ENCODE data around the gene NDUFA11.

The NDUFA11 gene

GRCh38 chr19:5918463-5919079 is 15.0 kb upstream of the NDUFA11 start:
- TF ChIP-seq, protein P1, sequence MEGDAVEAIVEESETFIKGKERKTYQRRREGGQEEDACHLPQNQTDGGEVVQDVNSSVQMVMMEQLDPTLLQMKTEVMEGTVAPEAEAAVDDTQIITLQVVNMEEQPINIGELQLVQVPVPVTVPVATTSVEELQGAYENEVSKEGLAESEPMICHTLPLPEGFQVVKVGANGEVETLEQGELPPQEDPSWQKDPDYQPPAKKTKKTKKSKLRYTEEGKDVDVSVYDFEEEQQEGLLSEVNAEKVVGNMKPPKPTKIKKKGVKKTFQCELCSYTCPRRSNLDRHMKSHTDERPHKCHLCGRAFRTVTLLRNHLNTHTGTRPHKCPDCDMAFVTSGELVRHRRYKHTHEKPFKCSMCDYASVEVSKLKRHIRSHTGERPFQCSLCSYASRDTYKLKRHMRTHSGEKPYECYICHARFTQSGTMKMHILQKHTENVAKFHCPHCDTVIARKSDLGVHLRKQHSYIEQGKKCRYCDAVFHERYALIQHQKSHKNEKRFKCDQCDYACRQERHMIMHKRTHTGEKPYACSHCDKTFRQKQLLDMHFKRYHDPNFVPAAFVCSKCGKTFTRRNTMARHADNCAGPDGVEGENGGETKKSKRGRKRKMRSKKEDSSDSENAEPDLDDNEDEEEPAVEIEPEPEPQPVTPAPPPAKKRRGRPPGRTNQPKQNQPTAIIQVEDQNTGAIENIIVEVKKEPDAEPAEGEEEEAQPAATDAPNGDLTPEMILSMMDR (IDR thresholded peaks at IDR 0.05; ENCODE audit: control extremely low read depth, extremely low read depth, low read depth, missing control alignments): no peak
- DNase-seq (ENCODE audit: extremely low spot score): no peak
- ChIA-PET CTCF (no interaction called here), POLR2A (no interaction called here)

DNA sequence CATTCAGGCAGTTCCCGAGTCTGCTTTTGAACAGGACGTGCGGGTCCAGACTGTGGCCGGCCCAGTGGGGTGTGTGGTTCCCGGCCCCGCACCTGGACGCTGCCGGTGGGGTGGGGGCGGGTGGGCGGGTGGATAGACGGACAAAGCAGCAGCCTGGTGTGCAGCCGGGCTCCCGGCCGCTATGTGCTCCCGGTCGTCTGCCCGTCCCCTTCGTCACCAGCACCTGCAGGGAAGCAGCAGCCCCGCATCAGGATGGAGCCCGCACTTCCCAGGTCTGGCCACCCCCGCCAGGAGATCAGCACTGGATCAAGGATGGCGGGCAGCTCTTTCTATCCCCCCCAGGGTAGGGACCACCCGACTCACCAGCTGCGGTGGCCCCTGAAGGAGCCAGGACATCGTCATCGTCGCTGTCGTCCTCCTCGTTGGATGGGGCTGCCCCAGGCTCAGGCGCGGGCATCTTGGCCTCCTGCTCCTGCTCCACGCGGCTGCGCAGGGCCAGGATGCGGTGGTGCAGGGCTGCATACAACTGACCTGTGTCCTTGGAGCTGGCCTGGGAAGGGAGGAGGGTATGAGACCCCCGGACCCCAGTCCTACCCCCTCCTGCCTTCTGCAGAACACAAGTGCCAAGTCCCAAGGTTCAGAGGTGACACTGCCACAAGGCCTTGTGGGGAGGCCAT is 14.0 kb upstream of the NDUFA11 start:
- ChIA-PET POLR2A (no interaction called here), CTCF (no interaction called here)
- TF ChIP-seq, protein P1 (IDR thresholded peaks at IDR 0.05; ENCODE audit: control extremely low read depth, extremely low read depth, low read depth, missing control alignments): no peak
- DNase-seq (ENCODE audit: extremely low spot score): no peak

GRCh38 chr19:5916181-5916708 is 12.7 kb upstream of the NDUFA11 start:
- DNase-seq (ENCODE audit: extremely low spot score): no peak
- TF ChIP-seq, protein P1 (IDR thresholded peaks at IDR 0.05; ENCODE audit: control extremely low read depth, extremely low read depth, low read depth, missing control alignments): no peak
- POLR2A ChIA-PET: no interaction called here
- CTCF ChIA-PET: no interaction called here

DNA sequence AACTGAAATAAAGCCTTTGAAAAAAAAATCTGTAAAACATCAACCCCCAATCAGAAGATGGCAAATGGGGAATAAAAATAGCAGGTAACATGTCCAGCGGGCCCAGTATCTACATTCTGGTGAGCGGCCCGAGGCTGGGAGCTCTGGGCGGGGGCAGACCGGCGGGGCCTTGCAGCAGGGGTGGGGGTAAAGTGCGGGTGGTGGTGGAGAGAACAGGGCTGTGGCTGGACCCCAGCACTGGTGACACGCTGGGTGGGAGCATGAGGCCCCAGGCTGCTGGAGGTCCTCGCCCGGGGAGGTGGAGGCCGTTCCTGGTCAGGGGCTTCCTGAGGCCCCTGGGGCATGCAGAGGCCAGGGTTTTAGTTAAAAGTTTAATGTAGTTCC is 12.2 kb upstream of the NDUFA11 start:
- no peak for DNase-seq (ENCODE audit: extremely low spot score)
- TF ChIP-seq, protein P1 (IDR thresholded peaks at IDR 0.05; ENCODE audit: control extremely low read depth, extremely low read depth, low read depth, missing control alignments): no peak
- ChIA-PET CTCF (no interaction called here), POLR2A (no interaction called here)

GRCh38 chr19:5914946-5915781 is 11.6 kb upstream of the NDUFA11 start:
- POLR2A ChIA-PET: no interaction called here

DNA sequence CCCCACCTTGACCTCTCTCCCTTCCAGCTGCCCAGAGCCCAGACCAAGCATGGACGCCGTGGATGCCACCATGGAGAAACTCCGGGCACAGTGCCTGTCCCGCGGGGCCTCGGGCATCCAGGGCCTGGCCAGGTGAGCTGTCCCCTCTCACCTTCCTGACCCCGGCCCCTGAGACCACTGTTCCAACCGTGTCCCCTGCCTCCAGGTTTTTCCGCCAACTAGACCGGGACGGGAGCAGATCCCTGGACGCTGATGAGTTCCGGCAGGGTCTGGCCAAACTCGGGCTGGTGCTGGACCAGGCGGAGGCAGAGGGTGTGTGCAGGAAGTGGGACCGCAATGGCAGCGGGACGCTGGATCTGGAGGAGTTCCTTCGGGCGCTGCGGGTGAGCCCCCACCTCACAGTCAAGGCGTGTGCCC is 10.8 kb upstream of the NDUFA11 start:
- CTCF ChIA-PET: no interaction called here
- no peak for DNase-seq (ENCODE audit: extremely low spot score)
- TF ChIP-seq, protein P1 (IDR thresholded peaks at IDR 0.05; ENCODE audit: control extremely low read depth, extremely low read depth, low read depth, missing control alignments): no peak
- POLR2A ChIA-PET: no interaction called here

More at GRCh38 chr19:5914946-5915781, 11.6 kb upstream of the NDUFA11 start:
- no peak for DNase-seq (ENCODE audit: extremely low spot score)
- TF ChIP-seq, protein P1 (IDR thresholded peaks at IDR 0.05; ENCODE audit: control extremely low read depth, extremely low read depth, low read depth, missing control alignments): no peak
- CTCF ChIA-PET: no interaction called here

All from GM10248 (cell line).